CD4-positive, alpha-beta T cell treated with Interleukin-4 for 4 hours (primary cell): Measurements from ENCODE around the gene TAS2R1.
"Not testable (repeated sequence)": the region's sequence is repeated elsewhere in the genome, so short reads cannot be mapped to it uniquely, and the experiment has no call there.

Experiments
- DNase-seq: peaks from one replicate; pipeline ENCODE4 v3.0.0-alpha.2; 2020

TAS2R1 gene

DNA sequence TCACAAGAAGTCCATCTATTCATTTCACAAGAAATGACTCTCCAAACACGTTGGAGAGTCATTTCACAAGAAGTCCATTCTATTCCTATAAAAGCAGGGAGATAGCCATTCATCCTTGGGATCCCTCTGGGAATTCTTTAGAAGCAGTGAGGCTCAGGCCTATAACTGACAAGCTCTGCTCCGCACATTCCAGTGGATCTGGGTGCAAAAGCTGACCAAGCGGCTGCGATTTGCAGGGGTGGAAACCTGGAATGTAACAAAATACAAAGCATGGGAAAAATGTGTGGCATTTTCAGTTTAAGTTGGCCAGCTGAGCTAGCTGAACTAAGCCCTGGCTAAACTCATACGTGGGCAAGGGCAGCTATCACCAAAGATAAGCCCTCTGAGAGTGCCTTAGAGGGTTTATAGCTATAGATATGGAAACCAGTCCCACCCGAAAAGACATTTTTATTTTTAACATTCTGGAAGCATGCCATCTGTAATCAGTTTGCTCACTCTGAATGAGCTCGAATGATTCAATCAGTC lies 8.7 kb downstream of the TAS2R1 start:
- DNase-seq, result no peak

DNA sequence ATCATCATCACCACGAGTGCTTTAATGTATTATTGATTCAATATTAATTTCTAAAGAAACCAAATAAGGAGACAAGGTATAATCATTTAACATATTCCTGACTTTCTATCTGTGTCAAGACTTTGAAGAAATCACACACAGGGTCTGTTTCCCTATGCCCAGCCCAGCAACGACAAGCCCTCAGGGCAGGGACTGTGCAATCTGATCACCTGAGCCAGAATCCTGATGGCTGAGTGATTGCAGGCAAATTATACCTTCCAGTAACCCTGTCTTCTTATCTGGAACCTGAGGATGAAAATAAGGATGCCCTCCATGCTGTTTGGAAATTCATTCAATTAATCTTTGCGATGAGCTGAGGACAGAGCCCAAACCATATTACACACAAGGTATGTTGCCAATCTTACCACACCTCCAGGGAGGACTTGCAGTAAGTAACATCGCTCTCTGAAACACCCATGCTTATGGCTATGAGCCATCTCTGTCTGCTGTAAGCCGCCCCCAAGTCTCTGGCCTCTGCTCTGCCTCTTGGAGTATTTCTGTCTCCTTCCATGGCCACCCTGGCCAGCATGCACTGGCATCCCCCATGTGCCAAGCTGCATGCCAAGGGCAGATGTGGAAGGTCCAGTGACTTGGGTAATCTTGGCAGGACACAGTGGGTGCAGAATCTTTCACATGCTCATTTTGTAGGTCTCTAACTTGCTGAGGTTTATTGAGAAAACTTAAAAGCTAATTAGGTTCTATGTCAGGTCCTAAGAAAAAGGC lies 10.6 kb downstream of the TAS2R1 start:
- no peak for DNase-seq

DNA sequence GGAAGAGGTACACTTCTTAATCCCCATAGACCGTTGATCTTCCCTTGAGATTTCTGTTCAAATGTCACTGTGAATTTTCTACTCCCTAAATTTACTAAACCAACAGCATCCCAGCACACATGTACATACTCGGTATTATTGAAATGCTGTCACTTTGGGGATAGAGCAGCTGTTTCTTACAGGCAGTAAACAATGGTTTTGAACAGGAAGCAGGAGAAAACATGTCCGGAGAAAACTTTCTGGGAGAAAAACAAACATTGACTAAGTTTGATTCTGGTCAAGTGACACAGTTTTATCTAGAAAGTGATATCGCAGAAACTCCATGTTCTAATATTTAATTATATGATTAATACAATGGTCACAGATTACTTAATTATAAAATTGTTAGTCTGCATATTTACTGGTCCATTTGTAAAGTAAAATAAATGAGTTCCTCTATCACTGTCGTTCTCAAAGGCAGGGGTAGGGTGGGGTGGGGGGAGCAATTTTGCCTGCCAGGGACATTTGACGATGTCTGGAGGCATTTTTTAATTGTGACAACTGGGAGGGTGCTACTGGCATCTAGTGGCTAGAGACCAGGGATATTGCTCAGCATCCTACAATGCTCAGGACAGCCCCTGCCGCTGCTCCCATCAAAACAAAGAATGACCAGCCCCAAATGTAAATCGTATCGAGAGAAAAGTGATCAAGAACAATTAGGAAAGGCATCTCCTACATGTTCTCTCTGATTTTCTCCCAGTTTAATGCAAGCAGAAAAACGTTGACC lies 12.2 kb downstream of the TAS2R1 start:
- DNase-seq, result no peak

DNA sequence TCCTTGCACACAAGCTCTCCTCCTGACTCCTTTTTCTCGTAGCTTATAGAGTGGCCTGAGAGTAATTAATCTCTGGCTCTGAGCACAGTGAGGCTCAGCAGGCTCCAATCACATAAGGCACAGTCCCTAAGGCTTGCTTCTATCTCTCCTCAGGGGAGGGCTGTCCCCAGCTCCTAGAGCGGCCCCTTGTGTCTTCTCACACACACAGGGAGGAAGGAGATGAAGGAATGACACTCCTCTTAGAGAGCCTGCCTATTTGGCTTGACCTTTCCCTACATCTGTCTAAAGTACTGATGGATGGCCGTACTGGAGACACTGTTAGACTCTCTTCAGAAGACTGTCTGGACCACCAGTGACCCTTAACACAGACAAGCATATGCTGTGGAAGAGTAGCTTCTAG lies 12.9 kb downstream of the TAS2R1 start:
- DNase-seq, result no peak

DNA sequence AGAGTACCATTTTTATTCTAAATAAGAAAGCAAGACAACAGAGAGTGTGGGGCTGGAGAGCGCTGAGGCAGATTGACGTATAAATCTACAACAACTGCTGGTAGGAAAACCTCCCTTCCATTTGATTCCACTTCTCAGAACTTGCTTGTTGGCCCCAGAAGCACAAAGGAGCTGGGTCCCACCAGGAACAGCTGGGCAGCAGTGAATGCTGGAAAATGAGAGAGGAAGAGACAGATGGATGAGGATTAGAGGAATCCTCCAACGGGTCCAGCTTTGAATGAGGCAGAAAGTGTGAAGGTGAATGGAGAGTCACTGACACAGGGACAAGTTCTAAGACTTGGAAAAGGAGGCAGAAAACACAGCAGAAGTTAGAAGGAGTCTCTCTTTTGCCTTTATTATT lies 14.8 kb downstream of the TAS2R1 start:
- DNase-seq, result no peak

DNA sequence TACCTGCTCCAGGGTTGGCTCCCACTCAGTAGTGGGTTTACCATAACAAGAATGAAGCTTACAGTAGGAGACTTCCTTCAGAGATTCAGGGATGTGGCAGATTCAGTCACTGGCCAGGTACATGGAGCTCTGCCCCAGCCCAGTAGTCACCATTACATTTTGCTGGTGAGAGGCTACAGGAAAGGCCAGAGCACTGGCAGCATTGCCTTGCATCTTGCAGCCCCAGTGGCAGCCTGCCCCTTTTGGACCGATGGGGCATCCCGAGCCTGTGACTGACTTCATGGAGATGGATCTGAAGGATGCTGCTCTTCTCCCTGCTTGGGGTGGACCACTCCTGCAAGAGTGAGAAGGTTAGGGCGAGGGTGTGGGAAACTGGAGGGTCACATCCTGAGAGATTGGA lies 16.8 kb downstream of the TAS2R1 start:
- no peak for DNase-seq

DNA sequence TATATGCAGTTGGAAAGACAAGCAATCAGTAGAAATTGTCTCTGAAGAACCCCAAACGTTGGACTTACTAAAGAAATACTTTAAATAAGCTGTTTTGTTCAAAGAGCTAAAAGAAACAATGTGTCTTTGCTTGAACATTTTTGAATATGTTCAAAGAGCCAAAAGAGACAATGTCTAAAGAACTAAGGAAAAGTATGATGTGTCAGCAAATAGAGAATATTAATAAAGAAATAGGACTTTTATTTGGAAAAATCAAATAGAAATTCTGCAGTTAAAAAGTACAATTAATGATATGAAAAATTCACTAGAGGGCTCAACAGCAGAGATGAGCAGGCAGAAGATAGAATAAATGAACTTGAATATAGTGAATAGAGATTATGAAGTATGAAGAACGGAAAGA lies 19.2 kb downstream of the TAS2R1 start:
- DNase-seq, result no peak

DNA sequence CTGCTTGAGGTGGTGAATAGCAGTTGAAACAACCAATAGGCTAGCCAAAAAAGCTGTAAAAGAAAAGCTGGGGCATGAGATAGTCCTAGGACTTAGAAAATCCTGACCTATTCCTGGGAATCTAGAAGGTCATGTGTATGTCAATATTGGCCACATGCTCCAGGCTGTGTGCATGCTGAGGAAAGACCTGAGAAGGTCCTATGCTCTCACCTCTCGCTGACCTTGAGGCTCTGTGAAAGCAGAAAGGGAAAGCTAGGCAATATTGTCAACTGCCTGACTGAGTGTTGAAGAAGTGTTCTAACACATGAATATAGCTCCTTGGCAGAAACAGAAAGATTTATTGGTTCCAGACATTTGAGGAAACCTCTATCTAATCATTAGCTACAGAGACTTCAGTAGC lies 19.8 kb downstream of the TAS2R1 start:
- DNase-seq, result no peak

DNA sequence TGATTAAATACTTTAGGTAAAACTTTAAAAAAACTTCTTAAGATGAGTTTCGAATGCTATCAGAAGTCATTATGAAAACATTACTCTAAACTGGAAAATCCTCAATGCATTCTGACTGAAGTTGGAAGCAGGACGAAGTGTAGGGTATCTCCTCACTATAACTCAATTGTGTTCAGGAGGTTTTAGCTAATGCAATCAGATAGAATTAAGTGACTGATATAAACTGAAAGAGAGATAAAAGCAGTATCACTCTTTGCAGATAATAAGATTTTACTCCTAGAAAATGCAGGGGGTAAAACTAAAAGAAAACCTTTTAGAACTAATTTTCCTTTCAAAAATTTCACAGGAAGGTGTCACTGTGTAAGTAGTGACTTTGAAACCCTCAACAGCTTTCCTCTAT lies 22.1 kb downstream of the TAS2R1 start:
- DNase-seq, result no peak

DNA sequence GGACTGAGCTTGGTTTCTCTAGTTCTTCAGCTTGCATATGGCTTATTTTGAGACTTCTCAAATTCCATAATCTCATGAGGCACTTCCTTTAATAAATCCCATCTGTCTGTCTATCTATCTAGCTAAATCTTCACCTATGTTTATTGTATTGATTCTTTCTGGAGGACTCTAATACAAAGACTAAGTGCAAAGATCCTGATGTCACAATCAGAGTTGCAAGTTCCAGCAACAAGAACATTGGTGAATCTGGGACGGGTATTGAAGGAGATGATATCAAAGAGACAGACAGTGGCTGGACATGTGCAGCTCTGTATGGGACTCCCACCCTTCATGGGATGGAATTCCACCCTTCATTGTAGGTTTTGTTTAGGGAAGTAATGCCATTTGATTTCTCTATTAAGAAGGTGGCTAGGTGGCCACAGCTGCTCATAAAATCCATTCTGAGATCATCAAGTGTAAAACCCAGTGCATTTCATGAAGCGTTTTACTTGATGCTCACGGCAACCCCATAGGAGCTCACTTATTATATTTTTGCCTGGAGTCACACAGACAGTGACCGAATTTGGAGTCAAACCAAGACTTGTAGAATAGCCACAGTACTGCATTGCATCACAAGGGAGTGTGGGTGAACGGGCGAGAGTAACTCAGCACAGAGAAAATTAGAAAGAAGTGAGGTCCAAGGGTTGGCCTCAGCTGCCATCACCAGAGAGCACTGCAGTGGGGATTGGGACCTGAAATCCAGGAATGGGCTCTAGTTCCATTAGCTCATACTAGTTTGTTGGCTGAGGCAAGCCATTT lies 24.9 kb downstream of the TAS2R1 start:
- no peak for DNase-seq

DNA sequence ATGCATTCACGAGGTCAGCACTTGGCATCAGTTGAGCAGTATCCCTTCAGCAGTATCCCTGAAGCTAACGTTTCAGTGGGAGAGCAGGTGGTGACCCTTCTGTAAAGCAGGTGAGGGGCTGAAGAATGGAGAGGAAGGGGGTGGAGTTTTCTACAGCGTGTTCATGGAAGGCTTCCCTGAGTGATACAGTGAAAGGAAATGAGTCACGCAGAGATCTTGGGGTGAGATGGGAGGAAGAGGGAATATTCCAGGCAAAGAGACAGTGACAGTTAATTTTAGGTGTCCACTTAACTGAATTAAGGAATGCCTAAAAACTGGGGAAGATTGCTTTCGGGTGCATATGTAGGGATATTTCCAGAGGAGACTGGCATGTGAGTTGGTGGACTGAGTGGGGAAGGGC lies 25.7 kb downstream of the TAS2R1 start:
- no peak for DNase-seq

DNA sequence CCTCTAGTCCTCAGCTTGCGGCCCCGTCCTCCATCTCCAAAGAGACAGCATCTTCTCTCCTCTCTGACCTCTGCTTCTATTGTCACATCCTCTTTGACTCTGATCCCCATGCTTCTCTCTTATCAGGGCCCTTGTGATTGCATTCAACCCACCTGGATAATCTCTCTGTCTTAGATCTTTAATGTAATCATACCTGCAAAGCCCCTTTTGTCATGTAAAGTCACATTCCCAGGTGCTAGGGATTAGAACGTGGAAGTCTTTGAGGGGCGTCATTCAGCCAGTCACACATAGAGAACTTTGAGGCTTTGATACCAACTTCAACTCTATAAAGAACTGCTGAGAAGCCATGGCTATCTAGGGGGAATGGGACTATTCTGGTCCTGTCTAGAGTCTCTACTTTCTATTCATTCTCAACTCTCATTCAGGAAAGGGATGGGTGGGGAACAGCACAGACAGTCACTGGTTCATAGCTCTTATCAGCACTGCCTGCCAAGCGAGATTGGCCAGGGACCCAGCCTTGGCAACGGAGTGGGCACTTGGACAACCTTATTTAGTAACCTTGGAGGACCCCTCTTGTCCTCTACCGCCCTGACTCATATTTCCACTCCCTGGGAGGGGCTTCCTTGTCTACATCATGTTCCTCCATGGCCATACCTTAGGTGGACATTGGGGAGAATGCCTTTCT lies 29.0 kb downstream of the TAS2R1 start:
- no peak for DNase-seq

DNA sequence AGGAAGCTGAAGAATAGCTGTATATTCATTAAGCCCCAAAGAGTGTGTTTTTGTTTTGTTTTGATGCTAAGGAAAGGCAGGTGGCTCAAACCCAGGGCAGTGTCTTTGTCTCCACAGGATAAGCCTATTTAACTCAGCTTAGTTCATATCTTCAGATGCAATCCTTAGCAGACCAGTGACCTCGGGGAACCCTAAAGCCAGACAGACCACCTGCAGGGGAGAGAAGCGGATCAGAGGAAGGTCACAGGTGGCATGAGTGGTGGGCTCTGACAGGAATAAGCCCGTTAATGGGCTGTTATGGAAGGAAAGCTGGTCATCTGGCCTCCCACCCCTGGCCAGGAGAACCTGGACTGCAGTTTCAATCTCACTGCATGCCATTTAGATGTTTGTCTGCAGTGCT lies 30.8 kb downstream of the TAS2R1 start:
- DNase-seq, result no peak

DNA sequence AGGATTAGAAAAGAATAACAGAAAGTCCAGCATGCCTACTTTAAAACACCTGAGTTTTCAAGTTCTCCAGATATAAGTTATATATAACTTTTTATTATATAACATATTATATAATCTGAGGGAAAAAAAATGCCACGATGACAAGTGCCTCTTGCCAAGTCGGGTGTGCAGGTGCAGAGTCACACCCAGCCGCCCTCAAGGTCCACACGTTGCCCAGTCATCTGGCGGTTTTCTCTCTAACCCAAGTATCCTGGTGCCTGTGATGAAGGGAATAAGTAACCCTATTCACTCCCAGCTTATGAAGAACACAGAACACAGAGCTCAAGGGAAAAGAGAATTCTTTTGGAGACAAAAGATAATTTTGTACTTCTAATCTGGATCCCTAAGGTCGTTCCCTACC lies 31.8 kb downstream of the TAS2R1 start:
- not testable (repeated sequence) for DNase-seq

DNA sequence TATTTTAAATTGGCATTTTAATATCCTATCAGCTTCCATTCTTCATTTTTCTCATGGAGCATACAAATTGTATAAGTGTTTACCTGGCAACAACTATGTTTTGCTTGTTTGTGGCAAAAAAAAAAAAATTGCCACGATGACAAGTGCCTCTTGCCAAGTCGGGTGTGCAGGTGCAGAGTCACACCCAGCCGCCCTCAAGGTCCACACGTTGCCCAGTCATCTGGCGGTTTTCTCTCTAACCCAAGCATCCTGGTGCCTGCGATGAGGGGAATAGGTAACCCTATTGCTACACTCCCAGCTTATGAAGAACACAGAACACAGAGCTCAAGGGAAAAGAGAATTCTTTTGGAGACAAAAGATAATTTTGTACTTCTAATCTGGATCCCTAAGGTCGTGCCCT lies 32.8 kb downstream of the TAS2R1 start:
- DNase-seq, result not testable (repeated sequence)

DNA sequence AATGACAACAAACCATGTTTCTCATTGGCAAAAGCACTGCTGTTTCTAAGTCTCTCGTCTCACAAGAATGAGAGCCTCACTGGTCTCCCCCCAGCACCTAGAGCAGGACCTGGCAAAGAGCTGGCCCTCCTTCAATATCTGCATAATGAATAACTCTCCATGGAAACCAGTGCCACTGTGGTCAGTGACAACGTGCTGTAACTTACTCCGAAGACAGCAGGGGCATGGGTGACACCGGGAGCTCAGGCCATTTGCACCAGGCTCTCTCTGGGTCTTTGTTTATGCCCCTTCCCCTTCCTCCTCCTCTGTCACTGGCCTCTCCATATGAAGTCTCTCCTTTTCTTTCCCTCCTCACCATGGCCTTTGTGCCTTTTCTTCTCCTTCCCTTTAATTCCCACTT lies 33.3 kb downstream of the TAS2R1 start:
- DNase-seq, result no peak

DNA sequence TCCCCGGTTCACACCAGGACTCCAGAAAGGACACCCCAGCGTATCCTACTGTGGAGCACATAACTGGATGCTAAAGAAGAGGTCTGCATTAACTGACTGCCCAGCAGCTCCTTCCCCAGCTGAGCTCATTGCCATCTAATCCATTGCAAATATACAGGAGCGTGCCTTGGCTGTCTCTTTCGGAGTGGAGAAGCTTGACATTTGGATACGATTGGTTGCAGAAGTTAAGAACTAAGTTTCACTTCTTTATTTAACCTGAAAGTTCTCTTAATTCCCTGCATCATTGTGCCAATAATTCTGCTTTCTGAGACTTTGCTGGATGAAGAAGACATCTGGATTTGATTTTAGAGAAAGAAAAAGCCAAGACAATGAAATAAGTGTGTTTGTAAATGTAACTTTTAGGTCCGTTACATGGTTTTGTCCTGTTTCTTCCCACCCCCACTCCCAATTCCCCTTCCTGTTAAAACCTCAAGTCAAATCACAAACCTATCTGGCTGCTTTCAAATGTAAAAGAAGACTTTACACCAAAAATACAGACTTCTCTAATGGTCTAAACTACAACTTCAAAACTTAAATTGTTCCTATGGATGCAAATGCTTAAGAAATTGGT lies 33.9 kb downstream of the TAS2R1 start:
- DNase-seq, result no peak

DNA sequence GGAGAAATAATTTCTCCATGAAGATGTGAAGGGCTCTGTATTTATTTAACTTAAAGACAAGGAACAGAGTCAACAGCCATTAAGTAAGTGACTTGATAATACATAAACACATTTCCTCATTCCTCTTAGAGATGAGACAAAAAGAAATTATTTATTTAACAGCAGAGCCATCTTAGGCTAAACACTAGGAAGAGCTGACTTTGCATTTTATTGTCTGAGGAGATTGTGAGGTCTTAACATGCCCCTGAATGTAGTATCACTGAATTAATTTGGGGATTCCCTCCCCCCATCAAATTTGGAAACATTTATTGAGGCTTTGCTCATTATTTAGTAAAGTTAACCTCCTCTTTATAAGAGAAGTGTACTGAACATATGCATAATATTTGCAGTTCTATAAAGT lies 35.2 kb downstream of the TAS2R1 start:
- DNase-seq, result no peak

DNA sequence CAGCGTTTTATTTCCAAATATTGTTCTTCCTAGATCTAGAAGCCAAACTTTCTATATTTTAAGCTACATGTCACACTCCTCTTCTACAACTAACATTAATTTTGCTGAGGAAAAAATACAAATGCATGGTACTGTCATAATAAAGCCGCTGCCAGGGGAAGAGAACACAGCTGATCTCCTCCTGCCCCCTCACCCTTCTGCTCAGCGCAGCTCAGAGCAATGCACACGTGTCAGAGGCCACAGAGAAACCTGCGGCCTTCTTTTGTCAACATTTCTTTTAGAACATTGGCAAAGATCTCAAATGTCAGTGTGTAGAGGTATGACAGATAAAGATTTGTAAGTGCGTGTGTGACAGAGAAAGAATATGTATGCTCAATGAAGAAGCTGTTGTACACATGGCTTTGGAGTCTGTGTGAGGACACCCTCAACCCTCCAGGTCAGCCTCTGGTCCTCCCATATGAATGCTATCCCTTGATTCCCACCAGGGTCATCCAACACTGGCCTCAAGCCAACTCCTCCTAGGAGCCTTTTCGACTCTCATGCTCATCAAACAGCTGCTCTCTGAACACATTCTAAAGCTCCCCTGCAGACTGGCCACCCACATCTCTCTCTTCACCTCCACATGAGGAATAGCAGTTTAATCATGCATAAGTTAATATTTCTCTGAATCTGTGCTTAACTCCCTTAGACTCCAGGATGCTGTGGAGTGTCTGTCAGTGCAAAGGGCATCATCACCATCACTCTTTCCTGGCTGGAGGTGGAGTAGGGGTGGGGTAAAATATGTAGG lies 40.9 kb downstream of the TAS2R1 start:
- no peak for DNase-seq

DNA sequence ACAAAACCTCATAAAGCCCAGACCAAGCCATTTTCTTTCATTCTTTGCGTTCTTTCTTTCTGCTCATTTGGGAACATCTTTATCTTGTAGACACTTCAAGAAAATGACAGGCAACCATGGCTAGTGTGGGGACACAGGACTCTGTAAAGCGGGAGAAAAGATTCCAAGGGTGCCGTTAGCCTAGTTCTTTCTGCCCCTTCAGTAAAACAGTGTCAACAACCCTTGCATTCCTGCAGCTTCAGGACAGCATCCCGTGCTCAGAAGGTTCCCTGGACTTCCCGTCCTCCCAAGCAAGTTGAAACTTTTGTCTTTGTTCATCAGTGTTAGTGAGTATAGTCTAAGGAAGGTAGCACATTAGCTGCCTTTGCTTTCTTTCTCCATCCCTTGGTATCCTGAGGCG lies 41.9 kb downstream of the TAS2R1 start:
- no peak for DNase-seq

DNA sequence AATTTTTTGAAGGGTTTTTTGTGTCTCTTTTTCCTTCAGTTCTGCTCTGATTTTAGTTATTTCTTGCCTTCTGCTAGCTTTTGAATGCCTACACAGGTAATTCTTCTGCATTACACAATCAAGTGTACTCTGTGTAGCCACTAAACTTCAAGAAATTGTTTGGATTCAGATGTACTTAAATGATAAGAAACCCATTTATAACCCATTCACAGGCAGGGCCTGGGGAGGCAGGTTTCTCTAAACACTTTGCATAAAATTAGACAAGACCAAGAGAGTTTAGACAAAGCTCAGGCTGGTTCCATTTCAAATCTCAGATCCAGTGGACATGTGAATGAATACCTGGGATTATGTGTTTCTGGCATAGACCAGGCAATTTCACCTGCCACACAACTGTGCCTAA lies 43.0 kb downstream of the TAS2R1 start:
- DNase-seq, result no peak

DNA sequence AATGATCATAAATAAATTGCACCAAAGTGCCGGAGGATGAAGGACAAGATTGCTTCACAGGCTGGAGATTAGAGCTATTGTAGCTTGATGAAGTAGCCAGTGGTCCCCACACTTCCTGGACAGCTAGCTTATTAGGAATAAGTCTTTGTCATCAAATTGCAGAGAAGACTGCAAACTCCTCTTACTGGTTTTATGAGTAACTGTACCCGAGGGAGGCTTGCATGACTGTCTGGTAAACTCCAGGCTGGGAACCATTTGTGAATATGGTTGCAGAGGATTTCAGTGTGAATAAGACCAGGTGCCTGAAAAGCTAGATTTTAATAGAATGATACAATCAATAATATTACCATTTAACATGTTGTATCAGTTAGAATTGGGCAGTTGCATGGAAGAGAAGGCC lies 47.7 kb downstream of the TAS2R1 start:
- no peak for DNase-seq
